ENCODE results near the gene MPLKIP. TPM values are rescaled to one million over a fixed set of nuclear protein-coding genes. Genes with fewer than 3 reads are reported as not detected.

The MPLKIP gene
- total RNA-seq, 1 experiment from 2014 or later = 93.1 TPM

- in situ Hi-C loops (cut with HindIII; ENCODE audit: low sequenced_read_pairs) = no loop called here
These were observed 56.6 kb downstream of the MPLKIP start for GRCh38 chr7:40077849-40078248.

More at GRCh38 chr7:40077849-40078248, 56.6 kb downstream of the MPLKIP start:
- DNase-seq (ENCODE audit: low spot score) = no peak

Other genes starting within 250 kb of the MPLKIP start
- 25.2 and 35.9 TPM in 2 replicates for gene CDK13, start 184.4 kb downstream of the MPLKIP start, total RNA-seq (2014; rRNA removed; shearing (Covaris generic))
- 15.3 and 17.0 TPM in 2 replicates for gene SUGCT, start 383 bp upstream of the MPLKIP start, total RNA-seq (2014; rRNA removed; shearing (Covaris generic))

Measured in G401 (cell line).